ENCODE measurements around the gene SOX6. TPM values are rescaled to one million over a fixed set of nuclear protein-coding genes. Genes with fewer than 3 reads are reported as not detected.

SOX6 gene
- total and polyA plus RNA-seq, 2 donors (not counting 1 experiment from before 2014, with no cell fraction given): 3.0 to 5.1 TPM

DNA sequence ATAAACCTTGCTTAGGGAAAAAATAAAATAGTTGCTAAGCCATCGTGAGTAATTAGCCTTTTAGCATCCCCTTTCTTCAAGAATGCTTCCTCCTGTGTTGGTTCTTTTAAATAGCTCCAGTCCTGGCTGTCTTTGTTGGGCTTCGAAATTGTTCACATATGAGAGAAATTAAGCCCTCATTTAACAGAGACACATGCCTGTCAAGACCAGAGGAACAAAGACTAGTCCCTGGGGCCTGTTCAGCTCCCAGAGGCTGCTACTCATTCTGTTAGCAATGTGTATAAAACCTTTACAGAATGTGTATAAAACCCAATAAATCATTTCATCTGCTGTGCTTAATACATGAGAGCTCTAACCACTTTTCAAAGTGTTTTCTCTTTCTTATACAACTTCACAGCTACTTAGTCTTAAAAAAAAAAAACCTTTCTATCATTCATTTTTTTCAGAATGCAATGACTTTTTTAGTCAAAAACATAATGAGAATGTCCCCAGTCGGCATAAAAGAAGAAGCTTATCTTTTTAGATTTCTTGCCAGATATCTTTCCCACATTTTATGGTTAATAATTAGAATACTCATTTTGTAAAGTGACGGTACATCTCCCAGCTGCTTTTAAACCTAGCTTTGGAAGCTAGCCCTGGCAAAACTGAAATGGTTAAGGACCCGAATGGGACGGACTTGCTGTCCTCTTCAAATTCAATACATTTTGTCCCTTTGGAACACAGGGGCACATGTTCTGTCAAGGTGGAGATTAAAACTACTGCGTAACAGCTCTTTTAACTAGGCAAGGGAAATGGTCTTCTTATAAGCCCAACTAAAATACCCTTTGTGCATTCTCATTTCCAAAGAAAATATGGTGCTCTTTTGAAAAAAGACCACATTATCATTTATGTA, 186.1 kb downstream of the SOX6 start:
- Histone ChIP-seq H3K79me2 (ENCODE audit: control insufficient read depth, insufficient read depth, low read length) (no peaks in the 10 kb centered on the region), H3K4me1 (ENCODE audit: control insufficient read depth, extremely low read depth, insufficient read depth, low read length) (no peaks in the 10 kb centered on the region), H3K4me2 (ENCODE audit: extremely low read depth, insufficient read depth, low read length) (no peak overlapping the region), H4K20me1 (ENCODE audit: control insufficient read depth, extremely low read depth, insufficient read depth, low read length) (no peaks in the 10 kb centered on the region), H3K4me3 (replicated peaks in 1 of 4; ENCODE audit: control extremely low read depth in 1 of 4, insufficient read depth in 1 of 4, low read depth in 3 of 4, low read length in 4 of 4) (no peak overlapping the region), H3K36me3 (ENCODE audit: control insufficient read depth, insufficient read depth, low read length) (no peaks in the 10 kb centered on the region), H3K9me3 (ENCODE audit: control insufficient read depth, insufficient read depth, low read depth, low read length) (no peaks in the 10 kb centered on the region), H3K9ac (ENCODE audit: insufficient read depth, low read length) (no peak overlapping the region), H3K27me3 (ENCODE audit: control insufficient read depth, insufficient read depth, low read length) (no peaks in the 10 kb centered on the region), H2AFZ (ENCODE audit: low read length) (no peak overlapping the region), H3K27ac (ENCODE audit: insufficient read depth, low read length) (no peak overlapping the region)
- no peak for TF ChIP-seq CTCF (conservative IDR thresholded peaks at IDR 0.05 in 1 of 2, IDR thresholded peaks at IDR 0.05 in 1 of 2; ENCODE audit: low read depth in 1 of 2, low read length in 2 of 2)
- no peak for TF ChIP-seq EZH2 (IDR thresholded peaks at IDR 0.05; ENCODE audit: low read length, missing control alignments)
- DNase-seq (ENCODE audit: low read depth in 2 of 2): no peak

- H3K36me3 ChIP-seq (ENCODE audit: control insufficient read depth, insufficient read depth, low read length): no peaks in the 10 kb centered on the region
- no peaks in the 10 kb centered on the region for H3K79me2 ChIP-seq (ENCODE audit: control insufficient read depth, insufficient read depth, low read length)
- no peak for TF ChIP-seq EZH2 (IDR thresholded peaks at IDR 0.05; ENCODE audit: low read length, missing control alignments)
- TF ChIP-seq CTCF (conservative IDR thresholded peaks at IDR 0.05 in 1 of 2, IDR thresholded peaks at IDR 0.05 in 1 of 2; ENCODE audit: low read depth in 1 of 2, low read length in 2 of 2): peak in 1 of 2 donors; percentile 14
- H3K9ac ChIP-seq (ENCODE audit: insufficient read depth, low read length): no peak overlapping the region
- no peaks in the 10 kb centered on the region for H4K20me1 ChIP-seq (ENCODE audit: control insufficient read depth, extremely low read depth, insufficient read depth, low read length)
- H2AFZ ChIP-seq (ENCODE audit: low read length): no peak overlapping the region
- H3K27me3 ChIP-seq (ENCODE audit: control insufficient read depth, insufficient read depth, low read length): no peaks in the 10 kb centered on the region
- no peak overlapping the region for H3K4me3 ChIP-seq (replicated peaks in 1 of 4; ENCODE audit: control extremely low read depth in 1 of 4, insufficient read depth in 1 of 4, low read depth in 3 of 4, low read length in 4 of 4)
- no peaks in the 10 kb centered on the region for H3K9me3 ChIP-seq (ENCODE audit: control insufficient read depth, insufficient read depth, low read depth, low read length)
- H3K4me2 ChIP-seq (ENCODE audit: extremely low read depth, insufficient read depth, low read length): no peak overlapping the region
- peak in 1 of 2 donors; percentile 34 for DNase-seq (ENCODE audit: low read depth in 2 of 2)
- H3K27ac ChIP-seq (ENCODE audit: insufficient read depth, low read length): no peak overlapping the region
- no peaks in the 10 kb centered on the region for H3K4me1 ChIP-seq (ENCODE audit: control insufficient read depth, extremely low read depth, insufficient read depth, low read length)
Observed at GRCh38 chr11:16169541-16169940, 186.8 kb downstream of the SOX6 start.

- DNase-seq (ENCODE audit: low read depth in 2 of 2): no peak
- H3K79me2 ChIP-seq (ENCODE audit: control insufficient read depth, insufficient read depth, low read length): no peaks in the 10 kb centered on the region
- H3K4me2 ChIP-seq (ENCODE audit: extremely low read depth, insufficient read depth, low read length): no peak overlapping the region
- no peak overlapping the region for H3K4me3 ChIP-seq (replicated peaks in 1 of 4; ENCODE audit: control extremely low read depth in 1 of 4, insufficient read depth in 1 of 4, low read depth in 3 of 4, low read length in 4 of 4)
- H3K9me3 ChIP-seq (ENCODE audit: control insufficient read depth, insufficient read depth, low read depth, low read length): no peaks in the 10 kb centered on the region
- H2AFZ ChIP-seq (ENCODE audit: low read length): no peak overlapping the region
- no peaks in the 10 kb centered on the region for H3K27me3 ChIP-seq (ENCODE audit: control insufficient read depth, insufficient read depth, low read length)
- H3K27ac ChIP-seq (ENCODE audit: insufficient read depth, low read length): no peak overlapping the region
- H3K4me1 ChIP-seq (ENCODE audit: control insufficient read depth, extremely low read depth, insufficient read depth, low read length): no peaks in the 10 kb centered on the region
- no peaks in the 10 kb centered on the region for H4K20me1 ChIP-seq (ENCODE audit: control insufficient read depth, extremely low read depth, insufficient read depth, low read length)
- no peak overlapping the region for H3K9ac ChIP-seq (ENCODE audit: insufficient read depth, low read length)
- no peaks in the 10 kb centered on the region for H3K36me3 ChIP-seq (ENCODE audit: control insufficient read depth, insufficient read depth, low read length)
- TF ChIP-seq CTCF (conservative IDR thresholded peaks at IDR 0.05 in 1 of 2, IDR thresholded peaks at IDR 0.05 in 1 of 2; ENCODE audit: low read depth in 1 of 2, low read length in 2 of 2): no peak
Observed at GRCh38 chr11:16167706-16168487, 188.4 kb downstream of the SOX6 start.

Data from fibroblast of lung (primary cell).